Stimulated activated CD8-positive, alpha-beta memory T cell treated with anti-CD3 and anti-CD28 coated beads, Interleukin-7, amount 100 ng/mL, for 4 hours (primary cell): ENCODE measurements around the gene GDPD5.

Experiments
- DNase-seq, 2 donors: peaks; one replicate each; pipeline ENCODE4 v3.0.0-alpha.2; 2020; ENCODE audit warnings: low read depth in 2 of 2

The GDPD5 gene

DNA sequence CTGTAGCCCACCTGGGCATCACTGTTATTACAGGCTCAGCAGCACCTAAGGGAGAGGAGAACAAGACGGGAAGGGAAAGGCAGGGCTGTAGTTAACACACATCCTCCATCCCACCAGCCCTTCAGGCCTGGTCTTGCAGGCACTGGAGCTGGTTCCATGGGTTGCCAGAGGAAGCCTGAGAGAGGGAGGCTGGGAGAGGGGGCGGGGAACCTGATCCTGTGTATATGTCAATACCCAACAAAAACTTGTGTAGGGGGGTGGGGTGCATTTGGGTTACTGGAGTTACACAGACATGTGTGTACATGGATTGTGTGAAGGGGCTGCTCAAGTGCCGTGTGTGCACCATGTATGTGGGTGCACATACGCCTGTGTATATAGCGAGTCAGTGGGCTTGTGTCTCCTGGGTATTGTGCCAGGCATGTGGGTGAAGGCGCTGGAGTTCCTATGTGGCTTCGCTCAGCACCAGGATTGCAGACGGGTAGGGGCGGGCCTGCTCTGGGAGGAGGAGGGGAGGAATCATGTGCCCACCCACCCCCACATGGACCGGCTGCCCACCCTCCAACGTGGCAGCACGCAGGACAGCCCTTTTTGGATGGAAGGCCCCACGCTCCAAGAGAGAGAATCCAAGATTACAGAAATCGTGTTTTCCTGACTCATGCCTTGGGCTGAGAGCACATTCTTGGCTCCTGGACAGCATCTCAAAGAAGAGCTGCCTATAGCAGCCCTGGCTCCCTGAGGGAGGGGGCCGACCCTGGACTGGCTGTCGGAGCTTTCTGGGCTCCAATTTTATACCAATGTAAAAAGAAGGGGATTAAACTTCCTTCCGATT, 32.1 kb upstream of the GDPD5 start:
- no peak for DNase-seq

DNA sequence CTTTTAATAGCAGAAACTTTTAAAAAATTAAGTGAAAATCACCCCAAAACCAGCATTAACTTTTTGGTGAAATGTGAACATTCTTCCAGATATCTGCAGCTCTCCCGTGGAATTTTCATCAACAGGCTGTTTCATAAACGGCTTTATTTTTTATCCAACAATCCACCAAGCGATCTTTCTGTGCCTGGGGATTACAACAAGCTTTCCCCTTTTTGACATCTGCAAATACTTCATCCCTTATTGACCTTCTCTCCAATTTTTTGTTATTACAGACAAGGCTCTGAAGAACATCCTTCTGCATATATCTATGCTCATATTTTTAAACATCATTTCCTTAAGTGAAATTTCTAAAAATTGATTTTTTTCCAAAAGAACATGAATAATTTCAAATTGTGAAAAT, 30.5 kb upstream of the GDPD5 start:
- DNase-seq = no peak

DNA sequence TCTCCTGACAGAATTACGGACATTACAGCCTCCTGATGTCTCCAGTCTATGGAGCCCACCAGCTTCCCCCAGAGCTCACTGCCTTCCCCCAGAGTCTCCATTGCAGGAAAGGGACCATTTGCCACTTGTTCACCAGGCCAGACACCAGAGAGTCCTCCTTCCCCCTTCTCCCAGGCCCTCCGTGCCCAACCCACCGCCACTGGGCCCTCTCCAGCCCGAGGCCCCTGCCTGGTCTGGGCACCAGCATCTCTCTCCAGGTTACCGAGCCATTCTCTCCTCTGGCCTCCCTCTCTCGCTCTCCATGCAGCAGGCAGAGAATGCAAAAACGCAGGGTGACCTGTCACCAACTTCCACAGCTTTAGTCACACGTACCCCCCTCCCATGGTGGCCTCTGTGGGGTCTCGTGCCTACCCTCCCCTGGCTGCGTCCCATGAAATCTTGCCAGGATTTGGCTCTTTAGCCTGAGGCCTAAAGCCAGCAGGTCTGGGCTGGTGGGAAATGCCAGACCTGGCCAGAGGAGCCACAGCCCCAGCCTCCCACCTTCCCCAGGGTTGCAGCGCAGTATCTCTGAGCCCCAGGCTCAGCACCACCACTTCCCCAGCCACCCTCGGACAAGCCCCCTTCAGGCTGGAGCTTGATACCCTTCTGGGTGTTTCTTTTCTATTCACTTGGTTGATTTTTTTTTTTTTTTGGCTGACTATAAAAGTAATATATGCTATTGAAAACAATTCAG, 29.5 kb upstream of the GDPD5 start:
- no peak for DNase-seq

DNA sequence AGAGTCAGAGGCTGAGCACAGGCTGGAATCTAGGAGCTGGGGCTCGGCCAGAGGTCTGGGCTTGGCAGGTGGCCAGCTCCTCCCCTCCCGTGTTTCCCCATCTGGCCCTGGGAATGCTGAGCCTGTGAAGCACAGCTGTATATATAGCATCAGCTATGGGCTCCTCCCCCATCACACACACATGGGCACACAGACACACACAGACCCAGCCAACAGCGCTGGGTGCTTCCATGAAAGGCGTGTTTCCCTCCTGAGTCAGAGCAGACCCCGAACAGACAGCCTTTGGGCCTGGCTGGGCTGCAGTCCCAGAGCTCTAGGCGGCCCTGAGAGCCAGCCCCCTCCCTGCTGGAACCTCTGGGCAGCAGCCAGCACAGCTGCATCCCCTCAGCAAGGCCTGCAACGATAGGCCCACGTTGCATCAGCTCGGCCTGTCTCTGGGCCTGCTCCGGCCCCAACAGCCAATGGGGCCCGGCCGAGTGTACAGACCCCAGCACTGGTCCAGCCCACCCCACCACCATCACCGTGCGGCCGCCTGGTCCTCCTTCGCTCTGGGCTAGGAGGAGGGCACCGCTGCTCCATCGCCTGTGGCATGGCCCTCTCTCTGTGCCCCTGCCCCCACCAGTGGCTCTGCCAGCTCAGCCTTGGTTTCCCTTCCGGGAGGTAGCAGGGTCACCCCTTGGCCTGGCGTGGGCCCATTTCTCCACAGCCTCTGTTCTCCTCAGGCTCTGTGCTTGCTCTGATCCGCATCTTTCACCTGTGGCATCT, 28.7 kb upstream of the GDPD5 start:
- DNase-seq = no peak

- DNase-seq = no peak
Observed at GRCh38 chr11:75553889-75554257, 28.1 kb upstream of the GDPD5 start.

GRCh38 chr11:75553182-75553581, 27.4 kb upstream of the GDPD5 start:
- no peak for DNase-seq

DNA sequence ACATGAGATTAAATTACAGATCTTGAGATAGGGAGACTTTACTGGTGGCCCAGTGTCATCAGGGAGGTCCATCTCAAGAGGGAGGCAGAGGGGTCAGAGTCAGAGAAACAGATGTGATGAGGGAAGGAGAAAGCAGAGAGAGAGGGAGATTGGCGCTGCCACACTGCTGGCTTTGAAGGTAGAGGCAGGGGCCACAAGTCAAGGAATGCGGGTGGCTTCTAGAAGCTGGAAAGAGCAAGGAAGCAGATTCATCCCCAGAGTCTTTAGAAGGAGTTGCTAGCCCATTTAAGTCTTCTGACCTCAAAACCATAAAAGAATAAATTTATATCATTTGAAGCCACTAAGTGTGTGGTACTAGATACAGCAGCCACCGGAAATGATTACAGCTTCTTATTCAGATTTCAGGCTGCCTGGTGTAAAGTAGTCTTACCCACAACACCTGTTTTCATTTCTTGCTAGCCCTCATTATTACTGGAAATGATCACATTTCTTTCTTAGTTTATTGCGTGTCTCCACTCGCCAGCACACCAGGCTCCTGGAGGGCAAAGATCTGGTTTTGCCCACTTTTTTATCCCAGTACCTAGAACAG, 23.7 kb upstream of the GDPD5 start:
- no peak for DNase-seq

- DNase-seq = no peak
Observed at GRCh38 chr11:75548595-75549272, 23.0 kb upstream of the GDPD5 start.

DNA sequence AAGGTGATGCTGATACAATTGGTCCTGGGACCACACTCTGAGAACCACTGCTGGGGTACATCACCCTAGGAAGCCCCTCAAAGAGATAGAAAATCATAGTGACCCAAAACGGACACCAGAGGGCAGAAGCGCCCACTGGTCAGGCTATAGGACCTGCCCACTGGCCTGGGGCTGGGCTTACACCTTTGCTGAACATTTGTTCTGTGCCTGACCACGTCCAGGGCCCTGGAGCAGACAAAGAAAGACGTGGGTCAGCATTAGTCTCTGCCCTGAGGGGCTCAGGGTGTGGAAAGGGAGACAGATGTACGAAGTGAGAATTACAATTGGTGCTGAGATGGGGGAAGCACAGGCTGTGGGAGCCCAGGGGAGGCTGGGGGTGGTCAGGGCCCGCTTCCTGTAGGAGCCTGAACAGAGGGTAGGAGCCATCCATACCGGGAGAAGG, 21.9 kb upstream of the GDPD5 start:
- DNase-seq = no peak

DNA sequence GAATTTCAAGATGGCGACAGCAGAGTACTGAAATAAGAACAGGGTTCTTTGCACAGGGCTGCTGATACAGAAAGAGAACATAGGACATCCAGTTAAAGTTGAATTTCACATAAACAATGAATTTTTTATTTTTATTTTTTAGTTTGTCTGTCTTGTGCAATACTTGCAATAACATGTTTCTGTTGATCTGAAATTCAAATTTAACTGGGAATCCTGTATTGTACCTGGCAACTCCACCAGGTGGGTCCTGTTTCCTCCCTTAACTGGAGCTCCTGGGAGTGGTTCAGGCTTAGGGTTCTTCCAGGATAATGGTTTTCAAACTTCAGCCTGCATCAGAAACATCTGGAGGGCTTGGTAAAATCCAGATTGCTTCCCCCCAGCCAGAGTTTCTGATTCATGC, 21.4 kb upstream of the GDPD5 start:
- no peak for DNase-seq

- no peak for DNase-seq
Observed at GRCh38 chr11:75543806-75544205, 18.1 kb upstream of the GDPD5 start.

DNA sequence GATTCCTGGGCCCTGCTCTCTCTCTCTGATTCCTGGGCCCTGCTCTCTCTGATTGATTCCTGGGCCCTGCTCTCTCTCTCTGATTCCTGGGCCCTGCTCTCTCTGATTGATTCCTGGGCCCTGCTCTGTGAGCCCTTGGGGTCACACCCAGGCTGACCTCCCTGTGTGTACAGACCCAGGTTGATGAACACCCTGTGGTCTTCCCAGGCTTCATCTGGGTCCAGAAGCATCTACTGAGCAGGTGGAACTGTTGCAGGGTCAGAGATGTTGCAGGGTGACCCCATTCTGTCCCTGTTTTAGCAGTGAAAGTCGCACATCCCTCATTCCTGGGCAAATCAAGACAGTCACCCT, 16.3 kb upstream of the GDPD5 start:
- DNase-seq = no peak

DNA sequence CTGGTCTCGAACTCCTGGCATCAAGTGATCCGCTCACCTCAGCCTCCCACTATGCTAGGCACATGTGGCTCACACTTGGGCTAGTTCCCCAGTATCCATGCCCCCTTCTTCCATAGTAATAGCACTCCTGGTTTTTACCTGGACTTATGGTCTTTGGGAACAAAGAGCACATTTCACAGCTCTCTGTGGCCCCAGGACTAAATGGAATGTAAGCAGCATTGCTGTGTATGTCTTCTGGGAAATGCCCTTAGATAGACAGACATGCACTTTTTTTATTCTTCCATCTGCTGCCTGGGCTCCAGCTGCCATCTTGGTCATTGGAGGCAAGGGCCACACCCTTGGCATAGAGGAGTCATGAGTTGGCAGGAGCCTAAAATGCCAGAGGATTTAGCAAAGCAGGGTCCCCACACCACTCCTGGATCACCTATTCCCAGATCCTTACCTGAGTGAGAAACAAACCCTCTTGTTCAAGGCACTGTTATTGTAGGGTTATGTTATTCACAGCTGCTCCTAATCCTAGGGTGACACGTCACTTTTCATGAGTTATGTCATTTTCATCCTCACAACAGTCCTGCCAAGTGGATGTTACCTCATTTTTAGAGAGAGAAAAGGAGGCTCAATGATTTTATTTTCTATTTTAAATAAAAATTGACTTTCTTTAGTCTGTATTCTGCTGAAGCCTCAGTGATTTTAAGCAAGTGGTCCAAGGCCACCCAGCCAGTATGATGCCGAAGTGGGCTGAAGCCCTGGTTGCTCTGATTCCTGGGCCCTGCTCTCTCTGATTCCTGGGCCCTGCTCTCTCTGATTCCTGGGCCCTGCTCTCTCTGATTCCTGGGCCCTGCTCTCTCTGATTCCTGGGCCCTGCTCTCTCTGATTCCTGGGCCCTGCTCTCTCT, 15.7 kb upstream of the GDPD5 start:
- DNase-seq = no peak

GRCh38 chr11:75539459-75540334, 14.0 kb upstream of the GDPD5 start:
- no peak for DNase-seq

DNA sequence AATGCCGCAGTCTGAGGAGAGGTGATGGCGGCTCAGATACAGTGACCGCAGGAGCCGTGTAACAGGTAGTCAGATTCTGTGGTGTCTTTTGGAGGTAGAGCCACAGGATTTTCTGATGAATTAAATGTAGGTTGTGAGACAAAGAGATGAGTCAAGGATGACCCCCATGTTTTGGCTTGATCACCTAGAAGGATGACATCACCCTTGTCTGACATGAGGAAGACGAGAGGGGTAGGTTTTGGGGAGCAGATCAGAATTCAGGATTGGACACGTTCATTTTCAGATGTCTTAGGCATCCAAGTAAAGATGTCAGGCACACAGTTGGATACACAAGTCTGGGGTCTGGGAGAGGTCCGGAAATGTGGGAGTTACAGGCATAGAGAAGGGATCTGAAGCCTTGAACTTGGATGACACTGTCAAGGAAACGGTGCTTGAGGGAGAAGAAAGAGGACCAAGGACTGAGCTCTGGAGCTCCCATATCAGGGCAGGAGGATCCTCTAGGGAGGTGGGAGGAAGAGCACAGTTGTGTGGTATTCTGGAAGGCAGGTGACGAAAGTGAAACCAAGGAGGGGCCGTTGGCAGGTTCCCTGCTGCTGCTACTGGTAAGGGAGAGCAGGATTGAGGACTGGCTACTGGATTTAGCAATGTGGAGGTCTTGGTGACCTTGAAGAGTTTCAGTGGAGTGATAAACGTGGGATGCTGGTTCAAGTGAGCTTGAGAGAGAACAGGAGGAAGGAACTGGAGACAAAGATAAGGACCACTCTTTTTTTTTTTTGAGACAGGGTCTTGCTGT, 12.6 kb upstream of the GDPD5 start:
- no peak for DNase-seq

GRCh38 chr11:75537740-75538139, 12.0 kb upstream of the GDPD5 start:
- DNase-seq = no peak

DNA sequence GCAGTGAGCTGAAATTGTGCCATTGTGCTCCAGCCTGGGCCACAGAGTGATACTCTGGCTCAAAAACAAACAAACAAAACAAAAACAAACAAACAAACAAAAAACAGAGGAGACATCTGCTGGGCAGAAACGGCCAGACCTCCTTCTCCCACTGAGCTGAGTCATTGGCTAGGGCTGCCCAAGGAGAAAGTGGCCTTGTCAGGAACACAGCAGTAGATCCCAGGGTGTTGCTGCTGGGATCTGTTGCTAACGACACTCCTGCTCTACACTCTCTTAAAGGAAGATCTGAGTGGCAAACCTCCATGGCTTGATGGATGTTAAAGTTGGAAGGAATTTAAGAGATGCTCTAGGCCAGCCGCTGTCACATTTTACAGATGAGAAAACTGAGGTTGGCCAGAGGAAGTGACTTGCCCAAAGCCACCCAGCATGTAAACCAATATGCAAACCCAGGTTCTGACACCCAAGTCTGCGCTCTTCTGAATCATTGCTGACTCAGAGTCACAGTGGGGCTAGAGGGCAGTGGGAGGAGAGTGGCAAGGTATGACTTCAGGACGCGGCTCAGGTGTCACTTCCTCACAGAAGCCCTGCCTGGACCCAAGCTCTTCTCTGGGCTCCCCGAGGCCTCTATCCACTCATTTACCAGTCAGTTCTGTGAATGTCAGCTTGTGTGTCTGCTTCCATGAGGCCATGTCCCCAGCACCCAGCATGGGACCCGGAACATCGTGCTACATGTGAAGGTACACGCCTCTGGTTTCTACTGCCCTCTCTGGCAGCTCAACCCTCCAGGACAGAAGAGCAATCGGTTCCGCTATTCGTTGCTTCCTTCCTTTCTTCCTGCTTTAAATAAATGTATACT, 11.3 kb upstream of the GDPD5 start:
- DNase-seq = peak; percentile 28 to 57

GRCh38 chr11:75535071-75535470, 9.3 kb upstream of the GDPD5 start:
- DNase-seq = no peak
